Nephron progenitor cell (in vitro differentiated cells): ENCODE data around the gene RAB40C.

ENCODE experiments used
- DNase-seq: peaks from one replicate; pipeline ENCODE4 v3.0.0; 2021
- H3K27ac Mint-ChIP-seq: 2 replicates; pipeline ENCODE4 v1.8.0; 2021; ENCODE audit warnings: mild to moderate bottlenecking, moderate library complexity, mixed read lengths
- H3K27me3 Mint-ChIP-seq: 2 replicates; pipeline ENCODE4 v1.8.0; 2021; ENCODE audit warnings: mild to moderate bottlenecking, low read depth, mixed read lengths; ENCODE audit not compliant: poor library complexity
- H3K36me3 Mint-ChIP-seq: 2 replicates; pipeline ENCODE4 v1.8.0; 2021; ENCODE audit warnings: low read depth, mixed read lengths
- H3K4me1 Mint-ChIP-seq: 2 replicates; pipeline ENCODE4 v1.8.0; 2021; ENCODE audit warnings: mixed read lengths
- H3K4me3 Mint-ChIP-seq: 2 replicates; pipeline ENCODE4 v1.8.0; 2021; ENCODE audit warnings: mild to moderate bottlenecking, moderate library complexity, mixed read lengths
- H3K9me3 Mint-ChIP-seq: 2 replicates; pipeline ENCODE4 v1.8.0; 2021; ENCODE audit warnings: mild to moderate bottlenecking, moderate library complexity, mixed read lengths
- TF ChIP-seq, protein P1 (sequence below): fragments of 200-600 bp; sonication (generic); IDR thresholded peaks from 2 replicates; pipeline ENCODE4 v1.5.0; 2021; ENCODE audit warnings: antibody characterized with exemption

Gene RAB40C

DNA sequence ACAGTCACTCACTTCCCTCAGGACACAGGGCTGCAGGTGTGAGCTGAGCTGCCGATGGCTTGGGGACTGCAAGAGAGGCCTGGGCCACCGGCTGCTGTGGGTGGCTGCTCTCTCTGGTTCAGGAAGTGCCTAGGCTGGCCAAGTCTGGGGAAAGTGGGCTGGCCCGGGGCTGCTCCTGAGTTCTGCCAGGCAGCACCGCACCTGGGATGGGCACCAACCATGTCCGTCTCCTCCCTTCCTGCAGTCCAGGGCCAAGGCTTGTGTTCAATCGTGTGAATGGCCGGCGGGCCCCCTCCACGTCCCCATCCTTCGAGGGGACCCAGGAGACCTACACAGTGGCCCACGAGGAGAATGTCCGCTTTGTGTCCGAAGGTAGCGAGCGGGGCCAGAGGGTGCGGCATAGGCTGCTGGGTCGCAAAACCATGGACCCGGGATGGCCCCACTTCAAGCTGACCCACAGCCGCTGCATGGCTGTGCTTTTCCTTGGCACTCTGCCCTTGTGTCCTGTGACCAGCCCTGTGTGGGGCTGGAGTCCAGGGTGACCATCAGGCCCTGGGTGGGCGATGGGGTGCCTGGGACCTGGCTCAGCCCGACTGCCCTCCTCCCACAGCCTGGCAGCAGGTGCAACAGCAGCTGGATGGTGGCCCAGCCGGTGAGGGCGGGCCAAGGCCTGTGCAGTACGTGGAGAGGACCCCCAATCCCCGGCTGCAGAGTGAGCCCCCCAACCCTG lies 57.5 kb downstream of the RAB40C start:
- H3K27me3 Mint-ChIP-seq, result peaks cover 18% of the 10 kb centered on the region
- TF ChIP-seq, protein P1, sequence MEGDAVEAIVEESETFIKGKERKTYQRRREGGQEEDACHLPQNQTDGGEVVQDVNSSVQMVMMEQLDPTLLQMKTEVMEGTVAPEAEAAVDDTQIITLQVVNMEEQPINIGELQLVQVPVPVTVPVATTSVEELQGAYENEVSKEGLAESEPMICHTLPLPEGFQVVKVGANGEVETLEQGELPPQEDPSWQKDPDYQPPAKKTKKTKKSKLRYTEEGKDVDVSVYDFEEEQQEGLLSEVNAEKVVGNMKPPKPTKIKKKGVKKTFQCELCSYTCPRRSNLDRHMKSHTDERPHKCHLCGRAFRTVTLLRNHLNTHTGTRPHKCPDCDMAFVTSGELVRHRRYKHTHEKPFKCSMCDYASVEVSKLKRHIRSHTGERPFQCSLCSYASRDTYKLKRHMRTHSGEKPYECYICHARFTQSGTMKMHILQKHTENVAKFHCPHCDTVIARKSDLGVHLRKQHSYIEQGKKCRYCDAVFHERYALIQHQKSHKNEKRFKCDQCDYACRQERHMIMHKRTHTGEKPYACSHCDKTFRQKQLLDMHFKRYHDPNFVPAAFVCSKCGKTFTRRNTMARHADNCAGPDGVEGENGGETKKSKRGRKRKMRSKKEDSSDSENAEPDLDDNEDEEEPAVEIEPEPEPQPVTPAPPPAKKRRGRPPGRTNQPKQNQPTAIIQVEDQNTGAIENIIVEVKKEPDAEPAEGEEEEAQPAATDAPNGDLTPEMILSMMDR, result no peak
- H3K27ac Mint-ChIP-seq, result no peak overlapping the region
- DNase-seq, result no peak
- H3K36me3 Mint-ChIP-seq, result peaks cover 6% of the 10 kb centered on the region
- H3K4me1 Mint-ChIP-seq, result peaks cover 34% of the 10 kb centered on the region
- H3K4me3 Mint-ChIP-seq, result no peak overlapping the region
- no peaks in the 10 kb centered on the region for H3K9me3 Mint-ChIP-seq

DNA sequence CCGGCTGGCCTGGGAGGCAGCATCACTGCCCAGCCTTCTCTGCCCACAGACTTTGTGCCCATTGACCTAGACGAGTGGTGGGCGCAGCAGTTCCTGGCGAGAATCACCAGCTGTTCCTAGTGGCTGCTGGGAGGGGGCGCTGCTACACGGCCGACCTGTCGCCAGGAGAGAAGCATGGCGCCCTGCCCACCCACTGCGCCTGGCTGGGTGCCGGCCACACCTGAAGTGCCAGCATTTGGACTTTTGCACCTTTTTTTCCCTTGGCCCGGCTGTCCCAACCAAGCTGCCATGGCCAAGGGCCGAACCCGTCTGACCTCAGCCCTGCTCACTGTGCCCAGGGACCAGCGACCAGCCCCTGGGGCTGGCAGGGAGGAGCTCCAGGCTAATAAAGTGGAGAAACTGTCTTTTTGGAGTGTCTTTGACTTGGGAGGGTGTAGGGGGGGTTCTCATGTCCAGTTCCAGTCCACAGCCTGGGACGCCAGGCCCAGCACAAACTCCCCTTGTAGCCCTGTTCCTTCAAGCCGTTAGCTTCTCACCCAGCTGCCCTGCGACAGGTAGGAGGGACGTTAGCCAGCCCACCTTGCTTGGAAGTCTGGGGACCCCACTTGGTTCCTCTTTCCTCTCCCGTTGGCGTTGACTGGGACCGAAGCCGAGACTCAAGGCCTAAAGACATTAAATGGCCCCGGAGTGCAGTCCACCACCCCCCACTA lies 58.4 kb downstream of the RAB40C start:
- Mint-ChIP-seq H3K4me3 (peak overlapping the region; percentile 77), H3K4me1 (peaks cover 34% of the 10 kb centered on the region), H3K9me3 (no peaks in the 10 kb centered on the region), H3K27me3 (peaks cover 11% of the 10 kb centered on the region), H3K36me3 (peaks cover 6% of the 10 kb centered on the region), H3K27ac (peak overlapping the region; percentile 64)
- DNase-seq, result no peak
- TF ChIP-seq, protein P1, result peak; percentile 39

- Mint-ChIP-seq H3K4me3 (peak within 1 kb of the TSS; percentile 77), H3K36me3 (peaks cover 6% of the 10 kb centered on the region), H3K27ac (peak within 1 kb of the TSS; percentile 64), H3K4me1 (peaks cover 32% of the 10 kb centered on the region), H3K27me3 (peaks cover 3% of the 10 kb centered on the region), H3K9me3 (no peaks in the 10 kb centered on the region)
- TF ChIP-seq, protein P1, result no peak
- DNase-seq, result peak; percentile 93
Observed at GRCh38 chr16:648781-649589, 59.1 kb downstream of the RAB40C start, which contains the start of gene WDR90. Gene WDR90, plus strand, starts transcription at chr16:649365. Its CDS starts 52 bp downstream, at chr16:649417.

DNA sequence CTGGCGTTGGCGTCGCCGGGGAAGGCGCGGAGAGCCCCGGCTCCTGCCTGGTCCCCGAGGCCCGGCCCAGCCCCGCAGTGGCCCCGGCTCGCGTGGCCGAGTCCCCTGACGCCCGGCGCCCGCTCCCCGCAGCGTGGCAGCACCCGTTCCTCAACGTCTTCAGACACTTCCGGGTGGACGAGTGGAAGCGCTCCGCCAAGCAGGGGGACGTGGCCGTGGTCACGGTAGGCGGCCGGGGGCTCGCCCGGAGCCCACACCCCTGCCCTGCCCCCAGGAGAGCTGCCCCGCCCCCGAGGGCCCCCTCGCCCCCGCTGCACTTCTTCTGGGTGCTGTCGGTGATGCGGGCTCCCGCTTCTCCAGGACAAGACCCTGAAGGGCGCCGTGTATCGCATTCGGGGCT lies 59.8 kb downstream of the RAB40C start:
- Mint-ChIP-seq H3K36me3 (peaks cover 2% of the 10 kb centered on the region), H3K4me3 (peak overlapping the region; percentile 76), H3K27me3 (no peaks in the 10 kb centered on the region), H3K4me1 (peaks cover 28% of the 10 kb centered on the region), H3K9me3 (no peaks in the 10 kb centered on the region), H3K27ac (no peak overlapping the region)
- no peak for DNase-seq
- TF ChIP-seq, protein P1, result no peak

GRCh38 chr16:651844-652243 lies 62.0 kb downstream of the RAB40C start:
- no peaks in the 10 kb centered on the region for H3K36me3 Mint-ChIP-seq
- no peaks in the 10 kb centered on the region for H3K9me3 Mint-ChIP-seq
- H3K4me3 Mint-ChIP-seq, result no peak overlapping the region
- H3K27ac Mint-ChIP-seq, result no peak overlapping the region
- DNase-seq, result no peak
- TF ChIP-seq, protein P1, result no peak
- H3K4me1 Mint-ChIP-seq, result peaks cover 20% of the 10 kb centered on the region
- no peaks in the 10 kb centered on the region for H3K27me3 Mint-ChIP-seq
